Measurements from ENCODE around the gene CDKL1. TPM values are rescaled to one million over a fixed set of nuclear protein-coding genes. Genes with fewer than 3 reads are reported as not detected.
"Not testable (repeated sequence)": the region's sequence is repeated elsewhere in the genome, so short reads cannot be mapped to it uniquely, and the experiment has no call there.

The CDKL1 gene
- total RNA-seq, 1 donor from 2014 or later: 3.3 TPM

- ATAC-seq; DNase-seq (ENCODE audit: missing footprints); intact Hi-C loops (cut with DNase I): not testable (repeated sequence)
Measured at GRCh38 chr14:50361473-50362403, 34.9 kb downstream of the CDKL1 start.

- intact Hi-C loops (cut with DNase I): no loop called here
- ATAC-seq: no peak
Measured at GRCh38 chr14:50360851-50361250, 35.8 kb downstream of the CDKL1 start.

GRCh38 chr14:50360093-50360492 is 36.6 kb downstream of the CDKL1 start:
- intact Hi-C loops (cut with DNase I): no loop called here
- ATAC-seq (no peak), DNase-seq (ENCODE audit: missing footprints) (no peak)

More at GRCh38 chr14:50360851-50361250, 35.8 kb downstream of the CDKL1 start:
- DNase-seq (ENCODE audit: missing footprints): no peak

DNA sequence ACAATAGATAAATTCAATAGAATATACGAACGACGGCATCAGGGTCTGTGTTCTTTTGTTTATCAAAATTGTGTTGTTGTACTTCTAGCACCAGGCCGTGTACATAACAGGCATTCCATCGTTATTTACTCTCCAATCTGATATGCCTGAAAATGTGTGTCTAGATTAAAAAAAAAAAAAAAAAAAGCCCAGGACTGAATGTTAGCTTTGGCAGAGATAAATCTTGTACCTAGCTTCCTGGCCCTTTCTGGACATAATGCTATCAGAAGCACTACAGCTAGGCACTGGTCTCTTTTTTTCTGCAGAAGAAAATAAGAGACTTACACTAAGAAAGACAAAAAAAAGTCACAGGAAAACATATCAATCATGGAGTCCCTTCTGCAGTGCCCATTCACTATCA is 37.0 kb downstream of the CDKL1 start:
- DNase-seq (ENCODE audit: missing footprints) (no peak), ATAC-seq (no peak)
- intact Hi-C loops (cut with DNase I): no loop called here

- no peak for ATAC-seq
- intact Hi-C loops (cut with DNase I): no loop called here
Measured at GRCh38 chr14:50357753-50358395, 38.8 kb downstream of the CDKL1 start.

GRCh38 chr14:50357124-50357523 is 39.6 kb downstream of the CDKL1 start:
- ATAC-seq: no peak
- intact Hi-C loops (cut with DNase I): no loop called here
- DNase-seq (ENCODE audit: missing footprints): no peak

More at GRCh38 chr14:50357753-50358395, 38.8 kb downstream of the CDKL1 start:
- no peak for DNase-seq (ENCODE audit: missing footprints)

GRCh38 chr14:50356283-50356682 is 40.4 kb downstream of the CDKL1 start:
- DNase-seq (ENCODE audit: missing footprints); ATAC-seq; intact Hi-C loops (cut with DNase I): not testable (repeated sequence)

DNA sequence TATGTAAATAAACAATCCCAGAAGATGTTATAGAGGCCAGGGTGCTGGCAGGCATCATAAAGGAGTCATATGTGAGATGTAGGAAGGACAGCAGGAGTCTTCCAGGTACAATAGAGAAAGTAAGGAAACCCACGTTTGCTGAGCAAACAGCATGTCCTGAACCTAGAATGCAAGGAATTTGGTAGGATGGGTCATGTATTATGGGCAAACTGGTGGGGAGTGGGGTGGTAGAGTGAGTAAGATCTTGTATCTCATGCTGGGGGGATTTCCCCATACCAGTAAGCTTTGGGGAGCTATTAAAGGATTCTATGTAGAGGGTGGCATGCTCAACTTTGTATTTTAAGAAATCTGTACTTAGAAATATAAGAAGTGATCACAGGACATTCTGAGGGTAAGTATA is 41.0 kb downstream of the CDKL1 start:
- ATAC-seq: no peak
- DNase-seq (ENCODE audit: missing footprints): no peak
- intact Hi-C loops (cut with DNase I): no loop called here

DNA sequence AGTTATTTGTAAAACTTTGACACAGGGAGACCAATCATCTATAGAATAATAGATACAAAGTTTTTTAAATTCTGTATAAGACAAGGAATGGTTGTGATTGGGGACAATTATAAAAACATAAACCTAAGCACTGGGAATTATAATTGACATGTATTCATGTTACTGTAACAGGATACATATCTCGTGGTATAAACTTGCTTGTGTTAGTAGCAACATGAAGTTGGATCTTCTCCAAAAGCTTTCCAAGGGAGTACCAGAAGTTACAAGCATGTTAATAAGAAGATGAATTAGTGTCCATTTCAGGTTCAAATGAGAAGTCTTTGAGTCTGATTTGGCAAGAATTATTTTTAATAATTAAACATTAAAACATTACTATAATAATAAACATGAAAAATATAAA is 42.2 kb downstream of the CDKL1 start:
- ATAC-seq: no peak
- DNase-seq (ENCODE audit: missing footprints): no peak
- intact Hi-C loops (cut with DNase I): no loop called here

GRCh38 chr14:50353126-50353525 is 43.6 kb downstream of the CDKL1 start:
- ATAC-seq (no peak), DNase-seq (ENCODE audit: missing footprints) (no peak)
- intact Hi-C loops (cut with DNase I): no loop called here

- ATAC-seq: no peak
- intact Hi-C loops (cut with DNase I): no loop called here
- DNase-seq (ENCODE audit: missing footprints): no peak
Measured at GRCh38 chr14:50352584-50352983, 44.1 kb downstream of the CDKL1 start.

GRCh38 chr14:50350975-50351374 is 45.7 kb downstream of the CDKL1 start:
- ATAC-seq: no peak
- no peak for DNase-seq (ENCODE audit: missing footprints)
- intact Hi-C loops (cut with DNase I): no loop called here

DNA sequence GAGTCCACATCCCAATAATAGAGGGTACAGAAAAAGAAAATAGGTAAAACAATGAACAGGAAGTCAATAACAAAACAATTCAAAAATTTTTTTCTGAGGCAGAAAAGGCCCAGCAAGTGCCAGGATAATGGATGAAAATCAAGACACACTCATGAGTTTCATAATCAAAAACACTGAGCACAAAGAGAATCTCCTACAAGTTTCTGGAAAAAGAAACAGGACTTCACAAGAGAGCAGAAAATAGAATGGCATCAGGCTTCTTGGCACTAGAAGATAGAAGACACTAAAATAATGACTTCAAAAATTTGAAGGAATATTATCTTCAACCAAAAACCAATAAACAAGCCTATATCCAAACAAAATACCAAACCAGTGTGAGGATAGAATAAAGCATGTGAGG is 47.7 kb downstream of the CDKL1 start:
- intact Hi-C loops (cut with DNase I): no loop called here
- ATAC-seq (no peak), DNase-seq (ENCODE audit: missing footprints) (no peak)

- DNase-seq (ENCODE audit: missing footprints) (no peak), ATAC-seq (no peak)
- intact Hi-C loops (cut with DNase I): no loop called here
Measured at GRCh38 chr14:50347521-50347920, 49.2 kb downstream of the CDKL1 start.

DNA sequence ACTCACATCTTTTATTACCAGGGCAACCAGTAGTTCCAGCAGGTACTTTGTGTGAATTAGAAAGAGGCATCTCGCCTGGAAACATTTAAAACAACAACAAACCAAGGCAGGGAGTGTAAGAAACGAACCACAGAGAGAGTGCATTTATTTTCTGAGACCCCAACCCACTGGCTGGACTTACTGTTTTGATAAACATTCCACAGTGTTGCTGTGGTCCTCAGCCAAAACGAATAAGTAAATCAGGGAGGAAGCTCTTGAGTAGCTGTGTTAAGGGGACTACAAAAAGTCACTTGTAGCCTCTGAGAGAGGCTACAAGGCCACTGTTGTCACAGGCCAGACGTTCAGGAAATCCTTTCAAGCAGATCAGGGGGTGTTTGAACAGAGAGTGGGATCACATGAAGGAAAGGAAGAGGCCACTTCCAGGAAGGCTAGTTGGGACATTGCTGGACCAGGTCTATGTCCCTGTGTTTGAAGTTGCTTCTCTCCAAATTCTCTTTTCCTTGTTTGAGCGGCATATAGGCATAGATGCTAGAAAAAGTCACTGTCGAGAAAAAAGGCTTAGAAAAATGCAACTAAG is 50.7 kb downstream of the CDKL1 start:
- no peak for ATAC-seq
- intact Hi-C loops (cut with DNase I): no loop called here
- no peak for DNase-seq (ENCODE audit: missing footprints)

- ATAC-seq (no peak), DNase-seq (ENCODE audit: missing footprints) (no peak)
- intact Hi-C loops (cut with DNase I): loop anchor here (5.0 kb wide), 1 partner anchor 187 kb away; the partner anchor contains the start of gene MAP4K5
Measured at GRCh38 chr14:50344876-50345563, 51.7 kb downstream of the CDKL1 start.

- intact Hi-C loops (cut with DNase I): loop anchor here (5.0 kb wide), 1 partner anchor 188 kb away; the partner anchor contains the start of gene MAP4K5
- no peak for ATAC-seq
Measured at GRCh38 chr14:50344116-50344775, 52.4 kb downstream of the CDKL1 start.

GRCh38 chr14:50343434-50343833 is 53.2 kb downstream of the CDKL1 start:
- intact Hi-C loops (cut with DNase I): loop anchor here (5.0 kb wide), 1 partner anchor 189 kb away; the partner anchor contains the start of gene MAP4K5
- DNase-seq (ENCODE audit: missing footprints): no peak
- no peak for ATAC-seq

More at GRCh38 chr14:50344116-50344775, 52.4 kb downstream of the CDKL1 start:
- no peak for DNase-seq (ENCODE audit: missing footprints)
